KBM-7 (cell line): ENCODE measurements around the gene UGT1A10.

Experiments
- DNase-seq: peaks from one replicate; pipeline ENCODE4 v3.0.0-alpha.2; 2015
- in situ Hi-C: fragments of 300-500 bp; cut with MboI; formaldehyde crosslinking; loops from 2 replicates; pipeline ENCODE4 v1.14.3; 2020; ENCODE audit warnings: low sequenced_read_pairs, low pct_unique_long_range_greater_than_20kb, mixed read lengths

Gene UGT1A10

GRCh38 chr2:233814056-233814835 lies 178.0 kb downstream of the UGT1A10 start:
- no peak for DNase-seq
- in situ Hi-C loops: no loop called here

GRCh38 chr2:233815861-233816260 lies 179.6 kb downstream of the UGT1A10 start:
- in situ Hi-C loops: no loop called here
- no peak for DNase-seq

- DNase-seq: no peak
- in situ Hi-C loops: no loop called here
These were observed 180.1 kb downstream of the UGT1A10 start for GRCh38 chr2:233816334-233816733.

- in situ Hi-C loops: no loop called here
- no peak for DNase-seq
These were observed 180.5 kb downstream of the UGT1A10 start for GRCh38 chr2:233816771-233817170.

GRCh38 chr2:233817361-233817911 lies 181.2 kb downstream of the UGT1A10 start:
- in situ Hi-C loops: no loop called here
- DNase-seq: no peak

- DNase-seq: no peak
- in situ Hi-C loops: no loop called here
These were observed 181.9 kb downstream of the UGT1A10 start for GRCh38 chr2:233817995-233818638.

- no peak for DNase-seq
- in situ Hi-C loops: no loop called here
These were observed 182.7 kb downstream of the UGT1A10 start for GRCh38 chr2:233818639-233819621.

- in situ Hi-C loops: no loop called here
- no peak for DNase-seq
These were observed 183.9 kb downstream of the UGT1A10 start for GRCh38 chr2:233819884-233820773.

- in situ Hi-C loops: no loop called here
- no peak for DNase-seq
These were observed 184.5 kb downstream of the UGT1A10 start for GRCh38 chr2:233820774-233821105.

GRCh38 chr2:233821196-233821595 lies 184.9 kb downstream of the UGT1A10 start:
- no peak for DNase-seq
- in situ Hi-C loops: no loop called here

GRCh38 chr2:233821709-233822100 lies 185.5 kb downstream of the UGT1A10 start:
- in situ Hi-C loops: no loop called here
- no peak for DNase-seq

- in situ Hi-C loops: no loop called here
- DNase-seq: no peak
These were observed 186.0 kb downstream of the UGT1A10 start for GRCh38 chr2:233822101-233822771.
